ENCODE results near the gene SLC4A1.

The SLC4A1 gene

GRCh38 chr17:44308320-44308818 lies 40.4 kb upstream of the SLC4A1 start, which contains the start of gene RUNDC3A:
Gene RUNDC3A (plus strand): TSS chr17:44308601. CDS start chr17:44308833, 232 bp downstream.
- TF ChIP-seq, protein P1, sequence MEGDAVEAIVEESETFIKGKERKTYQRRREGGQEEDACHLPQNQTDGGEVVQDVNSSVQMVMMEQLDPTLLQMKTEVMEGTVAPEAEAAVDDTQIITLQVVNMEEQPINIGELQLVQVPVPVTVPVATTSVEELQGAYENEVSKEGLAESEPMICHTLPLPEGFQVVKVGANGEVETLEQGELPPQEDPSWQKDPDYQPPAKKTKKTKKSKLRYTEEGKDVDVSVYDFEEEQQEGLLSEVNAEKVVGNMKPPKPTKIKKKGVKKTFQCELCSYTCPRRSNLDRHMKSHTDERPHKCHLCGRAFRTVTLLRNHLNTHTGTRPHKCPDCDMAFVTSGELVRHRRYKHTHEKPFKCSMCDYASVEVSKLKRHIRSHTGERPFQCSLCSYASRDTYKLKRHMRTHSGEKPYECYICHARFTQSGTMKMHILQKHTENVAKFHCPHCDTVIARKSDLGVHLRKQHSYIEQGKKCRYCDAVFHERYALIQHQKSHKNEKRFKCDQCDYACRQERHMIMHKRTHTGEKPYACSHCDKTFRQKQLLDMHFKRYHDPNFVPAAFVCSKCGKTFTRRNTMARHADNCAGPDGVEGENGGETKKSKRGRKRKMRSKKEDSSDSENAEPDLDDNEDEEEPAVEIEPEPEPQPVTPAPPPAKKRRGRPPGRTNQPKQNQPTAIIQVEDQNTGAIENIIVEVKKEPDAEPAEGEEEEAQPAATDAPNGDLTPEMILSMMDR (IDR thresholded peaks at IDR 0.05; ENCODE audit: control insufficient read depth, extremely low read depth, insufficient read depth): no peak
- no peak for DNase-seq (ENCODE audit: low read depth)
- H3K4me3 ChIP-seq (ENCODE audit: low read depth, low read length): no peak within 1 kb of the TSS

DNA sequence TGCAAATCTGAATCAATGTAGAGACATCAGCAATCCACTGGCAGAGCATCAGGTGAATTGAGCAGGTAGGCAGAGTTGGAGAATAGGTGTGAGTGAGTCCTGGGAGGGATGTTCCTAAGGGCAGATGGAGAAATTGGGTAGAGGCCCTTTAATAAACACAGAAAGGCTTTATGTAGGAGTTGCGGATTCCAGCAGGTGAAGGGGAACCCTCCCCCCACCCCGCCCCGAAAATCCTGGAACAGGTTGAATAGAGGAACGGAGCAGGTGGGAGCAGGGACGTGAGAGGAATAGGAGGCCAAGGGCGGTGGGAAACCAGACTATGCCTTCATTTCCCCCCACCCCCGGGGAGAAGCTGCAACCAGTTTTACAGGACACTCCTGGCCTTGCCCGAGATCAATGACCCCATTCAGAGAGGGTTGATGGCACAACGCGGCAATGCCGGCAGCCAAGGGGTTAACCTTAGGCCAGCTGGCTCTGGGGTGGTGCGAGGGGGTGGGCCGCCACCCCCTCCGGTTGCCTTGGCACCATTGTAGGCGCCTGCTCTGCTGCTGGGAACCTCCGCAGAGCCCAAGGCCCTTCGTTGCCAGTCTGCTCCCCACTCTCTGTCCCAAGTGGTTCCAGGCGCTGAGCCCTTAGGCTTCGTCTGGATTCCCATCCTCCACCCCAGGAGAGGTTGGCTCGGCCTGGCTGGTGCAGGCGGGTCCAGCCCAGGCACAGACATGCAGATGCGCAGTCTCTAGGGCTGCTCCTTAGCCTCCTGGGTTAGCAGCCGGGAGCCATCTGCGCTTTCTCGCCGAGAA lies 39.7 kb upstream of the SLC4A1 start:
- H3K4me3 ChIP-seq (ENCODE audit: low read depth, low read length): no peak overlapping the region
- DNase-seq (ENCODE audit: low read depth): no peak
- TF ChIP-seq, protein P1 (IDR thresholded peaks at IDR 0.05; ENCODE audit: control insufficient read depth, extremely low read depth, insufficient read depth): no peak

DNA sequence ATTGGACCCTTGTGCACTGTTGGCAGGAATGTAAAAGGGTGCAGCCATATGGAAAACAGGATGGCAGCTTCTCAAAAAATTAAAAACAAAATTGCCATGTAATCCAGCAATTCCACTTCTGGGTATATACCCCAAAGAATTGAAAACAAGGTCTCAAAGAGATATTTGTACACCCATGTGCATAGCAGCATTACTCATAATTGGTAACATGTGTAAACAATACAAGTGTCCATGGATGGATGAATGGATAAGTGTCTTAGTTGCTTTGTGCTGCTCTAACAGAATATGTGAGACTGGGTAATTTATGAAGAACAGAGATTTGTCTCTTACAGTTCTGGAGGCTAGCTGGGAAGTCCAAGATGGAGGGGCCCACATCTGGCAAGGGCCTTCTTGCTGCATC lies 36.7 kb upstream of the SLC4A1 start:
- no peak overlapping the region for H3K4me3 ChIP-seq (ENCODE audit: low read depth, low read length)
- no peak for DNase-seq (ENCODE audit: low read depth)
- TF ChIP-seq, protein P1 (IDR thresholded peaks at IDR 0.05; ENCODE audit: control insufficient read depth, extremely low read depth, insufficient read depth): no peak

DNA sequence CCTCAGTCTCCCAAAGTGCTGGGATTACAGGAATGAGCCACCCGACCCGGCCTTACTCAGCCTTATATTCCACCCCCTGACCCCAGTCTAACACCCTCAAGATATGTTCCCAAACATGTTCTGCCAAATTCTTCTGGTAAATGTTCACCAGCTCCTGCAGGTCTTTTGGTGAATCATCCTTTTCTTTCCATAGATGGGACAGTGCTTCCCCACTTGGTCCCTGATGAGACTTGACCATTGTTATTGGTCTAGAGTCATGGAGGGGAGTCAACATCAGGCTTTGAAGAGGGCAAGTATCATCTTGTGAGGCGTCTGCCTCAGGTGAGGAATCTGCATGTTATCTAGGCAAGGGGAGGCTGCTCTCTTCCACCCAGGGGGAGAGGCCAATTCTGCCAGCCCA lies 30.0 kb upstream of the SLC4A1 start:
- H3K4me3 ChIP-seq (ENCODE audit: low read depth, low read length): no peak overlapping the region
- DNase-seq (ENCODE audit: low read depth): no peak
- TF ChIP-seq, protein P1 (IDR thresholded peaks at IDR 0.05; ENCODE audit: control insufficient read depth, extremely low read depth, insufficient read depth): no peak

DNA sequence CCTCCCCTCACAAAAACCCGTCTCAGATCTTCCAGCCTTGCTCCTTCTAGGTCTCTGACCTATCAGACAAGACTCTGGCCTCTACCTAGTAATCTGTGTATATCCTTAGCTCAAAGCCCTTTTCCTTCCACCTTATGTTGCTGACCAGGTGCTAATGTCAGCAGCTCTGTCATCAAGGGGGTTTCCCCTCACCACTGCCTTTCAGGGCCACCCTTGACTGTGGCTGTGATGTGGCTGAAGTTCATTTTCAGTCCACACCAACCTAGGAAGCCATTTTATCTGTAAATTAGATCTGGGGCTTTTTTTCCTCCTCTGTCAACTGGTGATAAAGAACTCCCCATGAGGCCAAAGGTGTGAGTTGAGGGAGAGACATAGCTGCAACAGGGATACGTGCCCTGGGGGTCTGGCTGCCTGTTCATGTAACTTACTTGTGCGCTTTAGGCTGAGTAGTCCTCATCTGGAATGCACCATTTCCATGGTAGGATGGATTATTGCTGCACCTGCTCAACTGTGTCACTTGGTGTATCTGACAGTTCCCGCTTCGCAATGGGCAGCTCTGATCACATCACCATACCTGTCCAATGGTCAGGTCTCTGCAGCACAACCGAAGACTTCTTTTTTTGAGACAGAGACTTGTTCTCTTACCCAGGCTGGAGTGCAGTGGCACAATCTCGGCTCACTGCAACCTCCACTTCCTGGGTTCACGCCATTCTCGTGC lies 25.7 kb upstream of the SLC4A1 start:
- no peak for DNase-seq (ENCODE audit: low read depth)
- no peak overlapping the region for H3K4me3 ChIP-seq (ENCODE audit: low read depth, low read length)
- TF ChIP-seq, protein P1 (IDR thresholded peaks at IDR 0.05; ENCODE audit: control insufficient read depth, extremely low read depth, insufficient read depth): no peak

- no peak for DNase-seq (ENCODE audit: low read depth)
- TF ChIP-seq, protein P1 (IDR thresholded peaks at IDR 0.05; ENCODE audit: control insufficient read depth, extremely low read depth, insufficient read depth): no peak
- H3K4me3 ChIP-seq (ENCODE audit: low read depth, low read length): no peak overlapping the region
Measured at GRCh38 chr17:44287651-44288050, 19.7 kb upstream of the SLC4A1 start.

Measured in LNCaP clone FGC (cell line).